Stimulated activated CD8-positive, alpha-beta memory T cell treated with anti-CD3 and anti-CD28 coated beads, Interleukin-2, amount 100 ng/mL, for 1 hour (primary cell): ENCODE data around the gene SRSF9.
A peak's percentile ranks its signal among the peaks of the same experiment; 100 is the strongest.
"Not testable (repeated sequence)": the region's sequence is repeated elsewhere in the genome, so short reads cannot be mapped to it uniquely, and the experiment has no call there.

Experiments used
- DNase-seq, 2 donors: peaks; one replicate each; pipeline ENCODE4 v3.0.0-alpha.2; 2020; ENCODE audit warnings: low read depth in 2 of 2

The SRSF9 gene

DNA sequence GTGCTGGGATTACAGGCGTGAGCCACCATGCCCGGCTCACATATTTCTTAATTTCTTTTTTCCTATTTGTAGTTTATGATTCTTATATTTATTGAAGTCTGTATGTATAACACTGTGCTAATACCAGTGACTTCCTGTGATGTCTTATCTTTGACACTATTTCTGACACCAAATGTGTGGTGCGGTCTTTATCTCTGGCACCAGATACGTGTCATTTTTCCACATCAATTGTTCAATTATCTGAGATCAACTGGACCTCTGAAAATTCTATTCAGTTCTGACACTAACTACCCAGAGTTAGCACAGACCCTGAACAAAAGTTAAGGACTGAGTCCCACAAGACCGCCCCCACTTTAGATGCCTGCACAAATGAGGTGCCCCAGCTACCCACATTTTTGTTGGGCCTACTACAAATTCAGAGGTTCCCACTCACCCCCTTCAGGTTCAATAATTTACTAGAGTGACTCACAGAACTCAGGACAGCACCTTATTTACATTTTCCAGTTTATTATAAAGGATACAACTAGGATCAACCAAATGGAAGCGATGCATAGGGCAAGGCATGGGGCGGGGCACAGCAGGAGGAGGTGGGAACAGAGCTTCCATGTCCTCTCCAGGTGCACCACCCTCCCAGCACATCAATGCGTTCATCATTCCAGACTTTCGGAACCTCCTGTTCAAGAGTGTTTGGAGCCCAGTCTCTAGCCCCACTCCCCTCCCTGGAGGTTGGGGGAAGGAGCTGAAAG is 11.6 kb upstream of the SRSF9 start:
- no peak for DNase-seq

DNA sequence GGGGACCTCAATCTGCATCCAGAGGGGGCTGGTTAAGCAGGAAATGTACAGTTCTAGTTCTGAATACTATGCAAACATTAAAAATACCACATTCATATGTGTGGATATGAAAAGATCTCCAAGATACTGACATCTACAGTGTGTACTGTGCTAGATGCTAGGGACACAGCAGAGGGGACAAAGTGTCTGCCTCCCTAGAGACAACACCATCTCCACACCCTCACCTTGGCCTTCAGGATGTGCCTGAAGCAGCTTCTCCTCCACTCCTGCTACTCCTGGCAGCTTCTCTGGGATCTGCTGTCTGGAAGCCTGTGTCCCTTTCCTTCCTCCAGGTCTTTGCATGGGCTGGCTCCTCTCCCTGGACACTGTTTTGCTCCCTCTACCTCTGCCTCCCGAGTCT is 10.7 kb upstream of the SRSF9 start:
- no peak for DNase-seq

DNA sequence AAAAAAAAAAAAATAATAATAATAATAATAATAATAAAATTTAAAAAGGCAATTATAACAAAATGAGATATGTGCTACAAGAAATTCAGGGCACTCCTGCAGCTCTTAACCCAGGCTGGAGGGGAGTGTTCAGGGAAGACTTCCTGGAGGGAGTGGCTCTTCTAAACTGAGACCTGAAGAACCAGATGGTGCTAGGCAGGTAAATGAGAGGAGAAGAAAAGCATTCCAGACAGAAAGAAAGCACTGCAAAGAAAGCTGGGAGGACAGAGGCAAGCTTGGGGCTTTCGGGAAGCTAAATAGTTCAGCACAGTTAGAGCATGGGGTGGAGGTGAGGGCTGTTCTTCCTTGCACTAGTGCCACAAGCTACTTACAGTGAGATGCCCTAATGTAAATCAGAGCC is 9.9 kb upstream of the SRSF9 start:
- DNase-seq = no peak

DNA sequence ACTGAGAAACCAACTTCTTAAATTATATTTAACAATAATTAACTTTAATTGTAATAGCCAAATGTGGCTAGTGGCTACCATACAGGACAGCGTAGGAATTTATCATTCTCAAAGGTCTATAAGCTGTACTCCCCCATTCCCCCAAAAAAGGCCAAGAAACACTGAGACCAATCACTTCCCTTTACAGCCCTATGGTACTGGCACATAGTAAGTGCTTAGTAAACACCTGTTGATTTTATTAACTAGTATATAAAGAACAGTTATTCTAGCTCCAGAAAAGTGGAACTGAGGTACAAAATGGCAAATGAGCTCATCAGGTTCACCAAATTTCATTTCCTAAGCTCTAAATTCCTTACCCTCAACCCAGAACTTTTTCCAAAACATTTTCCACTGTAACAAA is 6.1 kb upstream of the SRSF9 start:
- DNase-seq = no peak

- no peak for DNase-seq
These were observed 5.0 kb upstream of the SRSF9 start for GRCh38 chr12:120474616-120474960.

DNA sequence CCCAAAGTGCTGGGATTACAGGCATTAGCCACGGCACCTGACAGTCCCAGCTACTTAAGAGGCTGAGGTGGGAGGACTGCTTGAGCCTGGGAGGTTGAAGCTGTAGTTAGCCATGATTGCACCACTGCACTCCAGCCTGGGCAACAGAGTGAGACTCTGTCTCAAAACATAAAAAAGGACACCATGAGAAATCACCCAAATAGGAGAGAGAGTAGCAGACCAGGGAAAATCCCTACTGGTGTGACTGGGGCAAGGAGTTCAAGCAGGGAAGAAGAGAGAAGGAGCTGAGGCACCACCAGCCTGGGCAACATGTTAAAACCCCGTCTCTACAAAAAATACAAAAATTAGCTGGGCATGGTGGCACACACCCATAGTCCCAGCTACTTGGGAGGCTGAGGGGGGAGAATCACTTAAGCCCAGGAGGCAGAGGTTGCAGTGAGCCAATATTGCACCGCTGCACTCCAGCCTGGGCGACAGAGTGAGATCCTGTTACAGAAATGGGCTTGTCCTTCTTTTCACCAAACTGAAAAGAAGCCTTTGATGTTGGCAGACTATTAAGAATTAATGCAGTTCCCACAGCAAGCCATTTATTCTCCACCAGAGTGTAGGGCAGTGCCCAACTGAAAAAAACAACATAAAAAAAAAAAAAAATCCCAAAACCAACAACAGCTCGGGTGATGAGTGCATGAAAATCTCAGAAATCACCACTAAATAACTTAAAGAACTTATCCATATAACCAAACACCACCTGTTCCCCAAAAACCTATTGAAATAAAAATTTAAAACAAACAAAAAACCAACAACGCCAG is 4.5 kb upstream of the SRSF9 start:
- DNase-seq = no peak

- no peak for DNase-seq
These were observed 3.0 kb upstream of the SRSF9 start for GRCh38 chr12:120472521-120472920.

- DNase-seq = no peak
These were observed 719 bp upstream of the SRSF9 start for GRCh38 chr12:120470150-120470784.

DNA sequence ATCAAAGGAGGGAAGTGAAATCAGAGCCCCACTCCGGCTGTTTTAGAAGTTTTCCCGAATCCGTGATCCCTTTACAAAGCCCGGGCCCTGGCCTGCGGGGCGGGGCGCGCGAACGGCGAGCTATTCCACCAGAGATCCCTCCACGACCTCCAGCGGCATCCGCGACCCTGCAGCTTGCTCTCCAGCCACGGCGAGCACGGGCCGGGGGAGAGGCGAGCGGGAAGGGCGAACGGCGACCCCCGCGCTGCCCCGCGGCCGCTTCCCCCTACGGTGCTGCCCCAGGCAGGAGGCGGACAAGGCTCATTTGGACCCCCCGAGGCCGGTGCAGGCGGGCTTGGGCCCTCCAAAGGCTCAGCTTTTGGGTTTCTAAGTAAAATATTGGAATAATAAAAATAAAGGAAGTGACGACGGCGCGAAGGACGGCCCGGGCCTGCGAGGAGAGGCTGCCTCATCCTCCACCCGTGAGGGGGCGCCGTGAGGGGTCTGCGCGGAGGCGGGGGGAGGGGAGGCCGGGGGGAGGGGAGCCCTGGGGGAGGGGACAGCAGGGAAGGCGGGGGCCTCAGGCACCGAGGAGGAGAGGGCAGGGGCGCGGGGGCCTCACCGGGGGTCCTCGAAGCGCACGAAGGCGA is 613 bp downstream of the SRSF9 start:
- peak; percentile 27 to 33 for DNase-seq

DNA sequence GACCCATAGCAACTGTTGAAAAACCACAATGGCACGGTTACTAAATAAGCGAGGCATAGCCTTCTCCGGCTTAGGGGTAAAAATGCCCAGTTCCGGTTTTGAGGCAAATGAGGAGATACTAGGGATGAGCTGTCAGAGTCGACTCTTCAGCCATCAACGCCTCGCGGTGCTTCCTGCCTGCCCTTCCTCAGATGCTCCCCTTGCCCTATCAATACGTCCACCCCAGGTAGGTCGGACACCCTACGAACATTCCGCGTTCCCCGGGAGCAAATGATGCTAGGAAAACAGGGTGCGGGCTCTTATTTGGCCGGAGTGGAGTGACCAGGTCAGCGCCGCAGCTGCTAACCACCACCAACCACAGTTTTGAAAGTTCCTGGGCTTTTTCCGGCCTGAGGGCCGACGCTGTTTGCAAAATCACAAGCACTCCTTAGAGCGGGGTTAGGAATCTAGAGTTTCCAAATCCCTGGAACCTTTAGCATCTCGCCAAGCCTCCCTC is 1.2 kb downstream of the SRSF9 start:
- DNase-seq = no peak

- DNase-seq = no peak
These were observed 2.1 kb downstream of the SRSF9 start for GRCh38 chr12:120467439-120467838.

GRCh38 chr12:120466560-120467315 is 2.8 kb downstream of the SRSF9 start:
- peak in 1 of 2 donors; percentile 14 for DNase-seq

DNA sequence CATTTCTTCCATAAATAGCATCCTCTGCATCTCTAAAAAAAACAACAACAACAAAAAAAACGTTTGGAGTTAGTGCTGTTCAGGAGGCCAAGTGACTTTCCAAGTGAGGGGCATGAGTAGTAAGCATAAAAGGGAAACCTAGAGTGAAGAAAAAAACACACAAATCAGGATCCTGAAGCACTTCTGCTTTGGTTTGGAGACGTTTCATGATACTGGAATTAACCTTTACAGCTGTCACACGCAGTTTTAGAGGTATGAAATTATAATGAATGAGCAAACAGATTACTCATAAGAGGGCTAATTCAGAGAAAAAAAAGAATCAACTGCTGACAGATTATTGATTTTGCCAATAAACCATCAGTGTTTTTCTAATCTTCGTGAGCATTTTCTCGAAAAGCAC is 3.8 kb downstream of the SRSF9 start:
- no peak for DNase-seq

DNA sequence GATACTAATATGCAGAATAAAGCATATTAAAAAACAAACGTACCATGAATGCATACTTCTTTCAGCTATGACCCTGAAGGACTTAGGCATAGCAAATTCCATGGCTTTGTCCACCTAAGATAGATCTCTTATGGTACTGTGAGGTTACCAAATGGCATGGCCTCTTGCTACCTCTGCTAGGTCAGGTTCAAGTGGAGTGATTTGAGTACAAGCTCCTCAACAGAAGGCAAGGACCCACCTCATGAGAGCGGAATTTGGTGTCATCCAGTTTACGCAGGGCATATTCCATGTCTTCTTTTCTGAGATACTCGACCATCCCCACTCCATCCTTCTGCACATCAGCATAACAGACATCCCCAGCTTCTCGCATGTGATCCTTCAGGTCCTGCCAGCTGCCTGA is 5.8 kb downstream of the SRSF9 start:
- DNase-seq = no peak

DNA sequence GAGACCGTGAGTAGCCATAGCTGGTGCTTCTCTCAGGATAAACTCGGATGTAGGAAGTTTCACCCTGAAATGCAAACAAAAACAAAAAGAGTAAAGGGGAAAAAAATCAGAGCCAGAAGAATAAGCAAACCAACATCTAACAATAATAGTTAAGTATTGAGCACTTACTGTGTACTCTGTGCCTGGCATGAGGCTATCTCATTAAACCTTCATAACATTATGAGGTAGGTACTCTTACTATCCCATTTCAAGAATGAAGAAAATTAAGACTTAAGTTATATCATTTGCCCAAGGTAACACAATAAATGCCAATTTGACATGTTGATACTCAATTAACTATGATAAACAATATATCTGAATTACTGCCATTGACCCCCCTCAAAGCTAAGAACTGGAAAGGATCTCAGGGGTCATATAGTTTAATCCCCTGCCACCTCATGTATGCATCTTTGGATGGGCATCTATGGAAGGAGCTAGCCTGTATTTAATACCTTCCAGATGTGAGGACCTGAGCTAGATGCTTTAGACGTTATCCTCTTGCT is 7.4 kb downstream of the SRSF9 start:
- no peak for DNase-seq

- DNase-seq = no peak
These were observed 9.4 kb downstream of the SRSF9 start for GRCh38 chr12:120460157-120460556.

DNA sequence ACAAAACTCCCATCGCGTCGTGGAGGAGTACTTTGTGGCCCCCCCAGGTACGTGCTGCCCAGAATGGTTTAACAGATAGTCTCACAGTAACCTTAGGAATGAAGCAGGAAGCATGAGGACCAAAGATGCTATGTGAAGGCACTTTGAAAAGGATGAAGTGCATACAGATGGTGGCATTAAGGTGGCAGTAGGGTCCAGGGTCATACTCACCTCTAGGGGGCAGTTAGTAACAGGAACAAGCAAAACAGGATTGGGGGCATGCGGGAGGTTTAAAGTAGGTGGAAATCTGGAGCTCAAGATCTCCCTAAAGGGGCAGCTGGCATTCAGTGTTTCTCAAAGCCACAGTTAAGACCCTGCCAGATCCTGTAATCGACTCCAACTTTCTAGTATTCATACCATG is 12.4 kb downstream of the SRSF9 start:
- no peak for DNase-seq

- no peak for DNase-seq
These were observed 14.2 kb downstream of the SRSF9 start for GRCh38 chr12:120455302-120455701.

- DNase-seq = no peak
These were observed 15.6 kb downstream of the SRSF9 start for GRCh38 chr12:120453977-120454376.

- DNase-seq = no peak
These were observed 16.3 kb downstream of the SRSF9 start for GRCh38 chr12:120453060-120453750.

DNA sequence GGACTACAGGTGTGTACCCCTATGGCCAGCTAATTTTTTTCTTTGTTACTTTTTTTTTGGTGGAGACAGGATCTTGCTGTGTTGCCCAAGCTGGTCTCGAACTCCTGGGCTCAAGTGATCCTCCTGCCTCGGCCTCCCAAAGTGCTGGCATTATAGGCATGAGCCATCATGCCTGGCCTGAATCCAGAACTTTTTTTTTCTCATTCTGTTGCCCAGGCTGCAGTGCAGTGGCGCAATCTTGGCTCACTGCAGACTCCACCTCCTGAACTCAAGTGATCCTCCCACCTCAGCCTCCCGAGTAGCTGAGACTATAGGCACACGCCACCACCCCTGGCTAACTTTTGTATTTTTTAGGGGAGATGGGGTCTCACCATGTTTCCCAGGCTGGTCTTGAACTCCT is 17.0 kb downstream of the SRSF9 start:
- DNase-seq = not testable (repeated sequence)
